ENCODE measurements around the gene DPP7.

The DPP7 gene

GRCh38 chr9:137089232-137089947, 25.1 kb downstream of the DPP7 start:
- Histone ChIP-seq H3K4me1 (ENCODE audit: control insufficient read depth, insufficient read depth, low read length) (0 out of 2 replicates have a peak, but pooled peaks cover 3% of the 10 kb centered on the region), H3K4me3 (ENCODE audit: low read depth, low read length) (no peak overlapping the region), H3K9me3 (ENCODE audit: control insufficient read depth, insufficient read depth, low read depth, low read length) (no peaks in the 10 kb centered on the region), H3K36me3 (ENCODE audit: control insufficient read depth in 2 of 2, insufficient read depth in 1 of 2, low read length in 2 of 2) (peaks cover 0 to 42% of the 10 kb centered on the region in 2 experiments; a peak in 2 of 3 replicates), H3K27ac (ENCODE audit: extremely low read depth, low read depth, low read length) (no peak overlapping the region)
- CTCF ChIA-PET: interaction anchor here (1.2 to 3.3 kb wide), 8 partner anchors 21 to 147 kb away, joined by 3 to 26 read pairs (median 6); partner anchors contain the start of gene NPDC1
- POLR2A ChIA-PET: interaction anchor here (0.8 to 1.2 kb wide), 3 partner anchors 19 to 151 kb away, joined by 3 to 4 read pairs (median 4); partner anchors contain the start of genes SAPCD2 and TUBB4B
- no peak for TF ChIP-seq RBAK (tag by site-specific recombination; IDR thresholded peaks at IDR 0.05)
- no peak for TF ChIP-seq GLI4 (tag by site-specific recombination; IDR thresholded peaks at IDR 0.05)
- TF ChIP-seq ZBTB11 (tag by site-specific recombination; conservative IDR thresholded peaks at IDR 0.05; ENCODE audit: low read depth): no peak
- no peak for TF ChIP-seq SETDB1 (IDR thresholded peaks at IDR 0.05; ENCODE audit: insufficient read length, low read length)
- TF ChIP-seq GFI1B (tag by site-specific recombination; IDR thresholded peaks at IDR 0.05): no peak
- TF ChIP-seq ZNF48 (tag by site-specific recombination; IDR thresholded peaks at IDR 0.05): no peak
- TF ChIP-seq ZFP41 (tag by site-specific recombination; IDR thresholded peaks at IDR 0.05; ENCODE audit: borderline replicate concordance): no peak
- no peak for TF ChIP-seq MZF1 (tag by site-specific recombination; IDR thresholded peaks at IDR 0.05; ENCODE audit: borderline replicate concordance)
- TF ChIP-seq ZBTB48 (tag by site-specific recombination; IDR thresholded peaks at IDR 0.05): no peak
- no peak for TF ChIP-seq ZSCAN30 (tag by site-specific recombination; IDR thresholded peaks at IDR 0.05)
- TF ChIP-seq ZNF292 (tag by site-specific recombination; IDR thresholded peaks at IDR 0.05; ENCODE audit: borderline replicate concordance, low read depth): no peak
- TF ChIP-seq ZBTB1 (tag by site-specific recombination; IDR thresholded peaks at IDR 0.05): no peak
- no peak for TF ChIP-seq ZNF175 (tag by site-specific recombination; IDR thresholded peaks at IDR 0.05)
- no peak for TF ChIP-seq ZNF157 (tag by site-specific recombination; IDR thresholded peaks at IDR 0.05)
- no peak for TF ChIP-seq ZNF133 (tag by site-specific recombination; IDR thresholded peaks at IDR 0.05)
- TF ChIP-seq ZNF777 (tag by site-specific recombination; IDR thresholded peaks at IDR 0.05; ENCODE audit: borderline replicate concordance): no peak
- TF ChIP-seq ZNF704 (tag by site-specific recombination; IDR thresholded peaks at IDR 0.05): no peak
- TF ChIP-seq GLIS2 (tag by site-specific recombination; IDR thresholded peaks at IDR 0.05): no peak
- no peak for TF ChIP-seq ZNF426 (tag by site-specific recombination; IDR thresholded peaks at IDR 0.05)

- H3K27ac ChIP-seq (ENCODE audit: extremely low read depth, low read depth, low read length): no peak overlapping the region
- POLR2A ChIA-PET: interaction anchor here (1.2 to 2.0 kb wide), 2 partner anchors 8 to 153 kb away, joined by 4 to 8 read pairs; partner anchors contain the start of gene TUBB4B
- TF ChIP-seq ZNF585B (tag by site-specific recombination; IDR thresholded peaks at IDR 0.05) (no peak), INSM2 (tag by site-specific recombination; IDR thresholded peaks at IDR 0.05) (no peak), KLF17 (tag by site-specific recombination; IDR thresholded peaks at IDR 0.05) (no peak), ZBTB8A (tag by site-specific recombination; IDR thresholded peaks at IDR 0.05) (no peak), ZNF521 (tag by site-specific recombination; IDR thresholded peaks at IDR 0.05) (no peak), EGR2 (tag by site-specific recombination; IDR thresholded peaks at IDR 0.05; ENCODE audit: low read depth) (no peak), SP3 (tag by site-specific recombination; IDR thresholded peaks at IDR 0.05) (no peak), ZNF37A (tag by site-specific recombination; IDR thresholded peaks at IDR 0.05) (no peak), ZBTB48 (tag by site-specific recombination; IDR thresholded peaks at IDR 0.05) (no peak), ZNF529 (tag by site-specific recombination; IDR thresholded peaks at IDR 0.05; ENCODE audit: insufficient replicate concordance) (no peak), ZNF133 (tag by site-specific recombination; IDR thresholded peaks at IDR 0.05) (no peak), ZNF768 (tag by site-specific recombination; IDR thresholded peaks at IDR 0.05) (no peak)
These were observed 26.4 kb downstream of the DPP7 start for GRCh38 chr9:137088121-137088520.

More at GRCh38 chr9:137088121-137088520, 26.4 kb downstream of the DPP7 start:
- no peaks in the 10 kb centered on the region for H3K9me3 ChIP-seq (ENCODE audit: control insufficient read depth, insufficient read depth, low read depth, low read length)
- H3K4me3 ChIP-seq (ENCODE audit: low read depth, low read length): no peak overlapping the region
- H3K36me3 ChIP-seq (ENCODE audit: control insufficient read depth in 2 of 2, insufficient read depth in 1 of 2, low read length in 2 of 2): peaks cover 0 to 43% of the 10 kb centered on the region in 2 experiments; a peak in 2 of 3 replicates
- H3K4me1 ChIP-seq (ENCODE audit: control insufficient read depth, insufficient read depth, low read length): 0 out of 2 replicates have a peak, but pooled peaks cover 3% of the 10 kb centered on the region
- CTCF ChIA-PET: interaction anchor here (0.5 to 3.3 kb wide), 9 partner anchors 20 to 174 kb away, joined by 3 to 26 read pairs (median 4); no protein-coding TSS in a partner anchor
